GM10248 (cell line): Measurements from ENCODE around the gene SCGN.

Experiments
- CTCF ChIA-PET: fragments of 300-600 bp; sonication (Branson Sonifier 250); formaldehyde crosslinking; extraction: SDS; loops from one replicate; lab custom pipeline; 2021; ENCODE audit warnings: antibody characterized with exemption; lab: Yijun Ruan, JAX
- POLR2A ChIA-PET: fragments of 350-650 bp; sonication (Branson Sonifier 250); formaldehyde crosslinking; extraction: SDS; loops from one replicate; lab custom pipeline; 2020; ENCODE audit warnings: antibody characterized with exemption; lab: Yijun Ruan, JAX
- DNase-seq: peaks from one replicate; pipeline ENCODE4 v3.0.0; 2012; ENCODE audit errors: extremely low spot score
- TF ChIP-seq, protein P1 (sequence below): IDR thresholded peaks from 2 replicates; pipeline ENCODE4 v1.5.1; 2012; ENCODE audit warnings: mild to moderate bottlenecking, low read depth; ENCODE audit errors: extremely low read depth, missing control alignments, control extremely low read depth

The SCGN gene

DNA sequence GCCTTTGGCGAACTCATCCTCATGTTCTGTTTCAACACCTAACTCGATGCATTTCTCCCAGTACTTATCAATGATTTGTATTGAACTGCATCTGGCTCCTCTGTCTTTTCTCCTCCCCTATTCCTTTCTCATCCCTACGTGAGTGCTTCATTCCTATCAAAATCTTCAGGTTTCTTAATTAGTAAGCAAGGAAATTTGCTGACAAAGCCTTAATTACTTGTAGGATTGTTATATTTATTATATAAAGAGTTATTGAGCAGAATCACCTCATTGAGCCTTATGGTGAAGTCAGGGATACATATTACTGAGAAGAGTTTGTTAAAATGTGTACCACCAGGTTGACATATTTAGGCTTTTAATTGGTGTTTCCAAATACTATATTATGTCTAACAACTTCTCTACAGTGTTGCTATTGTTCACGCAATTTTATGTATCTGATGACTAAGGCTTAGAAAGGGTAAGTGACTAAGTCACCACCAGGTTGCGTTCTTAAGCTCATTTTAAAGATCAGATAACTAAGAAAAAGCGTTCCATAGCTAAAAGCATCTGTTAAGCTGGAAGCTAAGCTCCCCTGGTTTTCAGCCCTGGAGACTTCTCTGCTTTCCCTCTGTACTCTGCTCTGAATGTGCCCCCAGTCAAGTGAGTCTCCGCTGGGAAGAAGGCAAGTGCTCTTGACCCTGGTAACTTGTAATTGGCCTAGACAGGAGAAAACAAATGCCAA lies 18.9 kb downstream of the SCGN start:
- TF ChIP-seq, protein P1, sequence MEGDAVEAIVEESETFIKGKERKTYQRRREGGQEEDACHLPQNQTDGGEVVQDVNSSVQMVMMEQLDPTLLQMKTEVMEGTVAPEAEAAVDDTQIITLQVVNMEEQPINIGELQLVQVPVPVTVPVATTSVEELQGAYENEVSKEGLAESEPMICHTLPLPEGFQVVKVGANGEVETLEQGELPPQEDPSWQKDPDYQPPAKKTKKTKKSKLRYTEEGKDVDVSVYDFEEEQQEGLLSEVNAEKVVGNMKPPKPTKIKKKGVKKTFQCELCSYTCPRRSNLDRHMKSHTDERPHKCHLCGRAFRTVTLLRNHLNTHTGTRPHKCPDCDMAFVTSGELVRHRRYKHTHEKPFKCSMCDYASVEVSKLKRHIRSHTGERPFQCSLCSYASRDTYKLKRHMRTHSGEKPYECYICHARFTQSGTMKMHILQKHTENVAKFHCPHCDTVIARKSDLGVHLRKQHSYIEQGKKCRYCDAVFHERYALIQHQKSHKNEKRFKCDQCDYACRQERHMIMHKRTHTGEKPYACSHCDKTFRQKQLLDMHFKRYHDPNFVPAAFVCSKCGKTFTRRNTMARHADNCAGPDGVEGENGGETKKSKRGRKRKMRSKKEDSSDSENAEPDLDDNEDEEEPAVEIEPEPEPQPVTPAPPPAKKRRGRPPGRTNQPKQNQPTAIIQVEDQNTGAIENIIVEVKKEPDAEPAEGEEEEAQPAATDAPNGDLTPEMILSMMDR, result no peak
- CTCF ChIA-PET, result interaction anchor here (1.0 kb wide), 1 partner anchor 9 kb away, joined by 3 read pairs; no protein-coding TSS in a partner anchor
- POLR2A ChIA-PET, result no interaction called here
- no peak for DNase-seq

DNA sequence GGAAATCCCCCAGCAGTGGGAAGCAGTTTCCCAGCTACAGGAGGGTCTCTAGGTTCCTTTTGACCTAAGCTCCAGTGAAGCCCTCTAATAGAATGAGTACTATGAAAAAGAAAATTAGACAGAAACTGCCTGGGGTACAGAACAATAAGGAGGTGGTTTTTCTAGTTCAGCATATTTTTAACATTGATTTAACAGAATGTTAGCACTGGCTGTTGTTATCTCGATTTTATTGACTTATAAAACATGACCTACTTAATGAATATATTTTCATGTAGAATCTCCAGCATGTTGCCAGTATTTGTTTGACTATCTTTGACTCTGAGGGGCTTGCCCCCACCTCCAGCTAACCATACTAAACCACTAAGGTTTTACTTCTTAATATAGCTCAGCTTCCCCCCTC lies 19.6 kb downstream of the SCGN start:
- ChIA-PET CTCF (interaction anchor here (1.0 kb wide), 1 partner anchor 10 kb away, joined by 3 read pairs; no protein-coding TSS in a partner anchor), POLR2A (no interaction called here)
- TF ChIP-seq, protein P1, result no peak
- no peak for DNase-seq

DNA sequence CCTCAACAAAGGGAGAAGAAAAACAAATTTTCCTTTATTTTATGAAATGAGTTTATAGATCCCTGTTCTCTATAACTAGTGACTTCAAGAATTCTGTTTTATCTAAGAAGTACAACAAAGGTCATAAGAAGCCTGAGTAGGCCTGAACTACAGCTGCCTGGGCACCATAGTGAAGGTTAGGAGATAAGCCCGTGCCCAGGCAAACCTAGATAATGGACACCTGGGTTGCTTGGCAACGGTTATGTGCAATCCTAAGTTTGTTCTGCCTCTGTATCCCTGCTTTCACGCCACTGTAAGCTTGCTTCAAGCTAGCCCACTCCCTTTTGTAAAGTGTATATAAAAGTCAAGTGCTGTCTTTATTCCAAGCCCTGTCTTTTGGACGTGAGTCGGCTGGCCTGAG lies 23.2 kb downstream of the SCGN start:
- DNase-seq, result no peak
- ChIA-PET POLR2A (no interaction called here), CTCF (interaction anchor here (1.3 kb wide), 1 partner anchor 10 kb away, joined by 3 read pairs; no protein-coding TSS in a partner anchor)
- TF ChIP-seq, protein P1, result no peak

DNA sequence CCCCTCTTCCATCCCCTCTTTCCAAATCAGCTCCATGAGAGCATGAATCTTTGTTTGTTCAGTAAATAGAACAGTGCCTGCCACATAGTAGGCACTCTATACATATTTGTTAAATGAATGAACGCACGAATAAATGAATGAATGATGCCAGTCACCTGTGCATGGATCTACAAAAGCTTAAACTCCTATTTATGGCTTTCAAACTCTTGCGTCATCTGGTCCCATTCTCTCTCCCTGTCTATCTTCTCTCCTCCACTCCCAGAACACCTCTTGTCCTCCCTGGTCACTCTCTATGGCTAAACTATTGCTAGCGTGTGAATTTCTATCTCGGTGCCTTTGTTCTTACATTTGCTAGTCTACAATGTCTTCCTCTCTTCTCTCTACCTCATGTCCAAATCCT lies 24.8 kb downstream of the SCGN start:
- TF ChIP-seq, protein P1, result no peak
- DNase-seq, result no peak
- ChIA-PET POLR2A (no interaction called here), CTCF (no interaction called here)

DNA sequence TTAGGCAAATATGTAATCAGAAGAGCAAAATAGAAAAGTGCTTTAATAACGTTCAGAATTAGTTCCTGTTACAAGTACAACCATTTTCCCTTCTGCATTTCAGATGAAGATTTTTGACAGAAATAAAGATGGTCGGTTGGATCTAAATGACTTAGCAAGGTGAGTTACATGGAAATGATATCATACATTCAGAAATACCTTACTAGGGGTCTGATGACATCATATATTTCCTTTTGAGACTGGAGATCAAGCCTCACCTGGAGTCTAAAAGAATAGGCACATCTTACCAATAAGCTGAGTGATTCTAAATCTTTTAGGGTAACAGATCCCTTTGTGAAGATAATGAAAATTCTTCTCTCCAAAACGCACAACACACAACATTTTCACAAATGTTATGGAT lies 29.8 kb downstream of the SCGN start:
- TF ChIP-seq, protein P1, result no peak
- no peak for DNase-seq
- ChIA-PET POLR2A (no interaction called here), CTCF (interaction anchor here (0.9 kb wide), 1 partner anchor 23 kb away, joined by 3 read pairs; no protein-coding TSS in a partner anchor)

DNA sequence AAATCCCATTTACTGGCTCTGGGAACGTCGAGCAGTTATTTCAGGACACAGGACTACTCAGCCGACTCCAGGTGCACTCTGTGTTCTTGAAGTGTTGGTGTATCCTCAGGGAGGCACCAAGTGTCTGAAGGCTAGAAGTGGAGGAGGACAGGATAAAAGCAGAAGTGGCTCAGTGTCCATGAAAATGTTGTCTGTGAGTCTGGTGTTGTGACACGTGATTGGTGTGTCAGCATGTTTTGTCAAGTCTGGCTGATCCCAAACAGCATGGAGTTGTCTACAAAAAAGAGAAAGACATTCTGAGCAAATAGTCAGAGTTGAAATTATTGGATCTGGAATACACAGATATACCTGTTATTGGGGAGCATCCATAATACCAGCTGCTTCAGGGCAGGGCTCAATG lies 30.3 kb downstream of the SCGN start:
- ChIA-PET CTCF (interaction anchor here (0.9 kb wide), 1 partner anchor 22 kb away, joined by 3 read pairs; no protein-coding TSS in a partner anchor), POLR2A (no interaction called here)
- DNase-seq, result no peak
- TF ChIP-seq, protein P1, result no peak
